ENCODE results near the gene FBXW10B. TPM values are rescaled to one million over a fixed set of nuclear protein-coding genes. Genes with fewer than 3 reads are reported as not detected.
"Not testable (repeated sequence)": the region's sequence is repeated elsewhere in the genome, so short reads cannot be mapped to it uniquely, and the experiment has no call there.

Gene FBXW10B
- total RNA-seq, 1 experiment from 2014 or later: 0.30 TPM

- DNase-seq (ENCODE audit: low read depth): not testable (repeated sequence)
These were observed 11.5 kb upstream of the FBXW10B start for GRCh38 chr17:15630930-15631453.

GRCh38 chr17:15629991-15630390, 10.5 kb upstream of the FBXW10B start:
- DNase-seq (ENCODE audit: low read depth): not testable (repeated sequence)

- DNase-seq (ENCODE audit: low read depth): not testable (repeated sequence)
These were observed 4.2 kb upstream of the FBXW10B start for GRCh38 chr17:15623661-15624209.

- not testable (repeated sequence) for DNase-seq (ENCODE audit: low read depth)
These were observed 3.8 kb upstream of the FBXW10B start for GRCh38 chr17:15623255-15623654.

- DNase-seq (ENCODE audit: low read depth): not testable (repeated sequence)
These were observed 2.6 kb upstream of the FBXW10B start for GRCh38 chr17:15622124-15622523.

- not testable (repeated sequence) for DNase-seq (ENCODE audit: low read depth)
These were observed 2.7 kb downstream of the FBXW10B start for GRCh38 chr17:15616828-15617227.

GRCh38 chr17:15615850-15616249, 3.7 kb downstream of the FBXW10B start:
- DNase-seq (ENCODE audit: low read depth): not testable (repeated sequence)

- DNase-seq (ENCODE audit: low read depth): not testable (repeated sequence)
These were observed 6.4 kb downstream of the FBXW10B start for GRCh38 chr17:15613111-15613510.

GRCh38 chr17:15592960-15593359, 26.5 kb downstream of the FBXW10B start:
- DNase-seq (ENCODE audit: low read depth): not testable (repeated sequence)

GRCh38 chr17:15591986-15592385, 27.5 kb downstream of the FBXW10B start:
- not testable (repeated sequence) for DNase-seq (ENCODE audit: low read depth)

GRCh38 chr17:15590844-15591243, 28.7 kb downstream of the FBXW10B start:
- not testable (repeated sequence) for DNase-seq (ENCODE audit: low read depth)

GRCh38 chr17:15589544-15590536, 29.7 kb downstream of the FBXW10B start:
- not testable (repeated sequence) for DNase-seq (ENCODE audit: low read depth)

- DNase-seq (ENCODE audit: low read depth): not testable (repeated sequence)
These were observed 31.5 kb downstream of the FBXW10B start for GRCh38 chr17:15588017-15588416.

- DNase-seq (ENCODE audit: low read depth): not testable (repeated sequence)
These were observed 36.2 kb downstream of the FBXW10B start for GRCh38 chr17:15583313-15583712.

GRCh38 chr17:15581462-15581861, 38.0 kb downstream of the FBXW10B start:
- DNase-seq (ENCODE audit: low read depth): not testable (repeated sequence)

GRCh38 chr17:15576848-15577247, 42.7 kb downstream of the FBXW10B start:
- DNase-seq (ENCODE audit: low read depth): not testable (repeated sequence)

GRCh38 chr17:15574660-15575059, 44.8 kb downstream of the FBXW10B start:
- DNase-seq (ENCODE audit: low read depth): not testable (repeated sequence)

- DNase-seq (ENCODE audit: low read depth): peak; percentile 5
These were observed 45.6 kb downstream of the FBXW10B start for GRCh38 chr17:15573870-15574269.

Measured in M059J (cell line).